ENCODE results near the gene FURIN.
"Not testable (repeated sequence)": the region's sequence is repeated elsewhere in the genome, so short reads cannot be mapped to it uniquely, and the experiment has no call there.

FURIN gene

GRCh38 chr15:90883976-90884718 lies 15.8 kb downstream of the FURIN start, which contains the start of gene FES:
Gene FES (plus strand): TSS chr15:90884504. CDS start chr15:90885046, 542 bp downstream.
- DNase-seq: no peak

DNA sequence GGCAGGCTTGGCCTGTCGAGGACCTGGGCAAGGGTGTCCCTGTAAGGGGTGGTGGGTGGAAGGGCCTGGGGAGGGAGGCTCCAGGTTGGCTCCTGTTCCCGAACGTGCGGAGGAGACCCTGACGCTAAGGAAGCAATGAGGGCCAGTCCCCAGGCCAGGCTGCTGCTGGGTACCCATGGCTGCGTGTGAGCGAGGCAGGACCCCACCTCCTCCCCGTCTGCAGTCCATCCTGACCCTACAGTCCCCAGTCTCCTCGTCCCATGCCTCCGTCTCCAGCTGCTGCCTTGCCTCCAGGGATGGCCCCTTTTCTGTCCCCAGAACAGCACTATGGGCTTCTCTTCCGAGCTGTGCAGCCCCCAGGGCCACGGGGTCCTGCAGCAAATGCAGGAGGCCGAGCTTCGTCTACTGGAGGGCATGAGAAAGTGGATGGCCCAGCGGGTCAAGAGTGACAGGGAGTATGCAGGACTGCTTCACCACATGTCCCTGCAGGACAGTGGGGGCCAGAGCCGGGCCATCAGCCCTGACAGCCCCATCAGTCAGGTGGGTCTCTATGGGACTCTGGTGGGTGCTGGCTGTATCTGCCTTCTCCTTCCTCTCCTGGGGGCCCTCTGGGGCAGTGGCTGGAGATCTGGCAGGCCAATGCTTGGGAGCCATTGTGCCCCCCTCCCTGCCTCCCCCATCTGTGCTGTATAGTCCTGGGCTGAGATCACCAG lies 16.5 kb downstream of the FURIN start:
- DNase-seq: no peak

DNA sequence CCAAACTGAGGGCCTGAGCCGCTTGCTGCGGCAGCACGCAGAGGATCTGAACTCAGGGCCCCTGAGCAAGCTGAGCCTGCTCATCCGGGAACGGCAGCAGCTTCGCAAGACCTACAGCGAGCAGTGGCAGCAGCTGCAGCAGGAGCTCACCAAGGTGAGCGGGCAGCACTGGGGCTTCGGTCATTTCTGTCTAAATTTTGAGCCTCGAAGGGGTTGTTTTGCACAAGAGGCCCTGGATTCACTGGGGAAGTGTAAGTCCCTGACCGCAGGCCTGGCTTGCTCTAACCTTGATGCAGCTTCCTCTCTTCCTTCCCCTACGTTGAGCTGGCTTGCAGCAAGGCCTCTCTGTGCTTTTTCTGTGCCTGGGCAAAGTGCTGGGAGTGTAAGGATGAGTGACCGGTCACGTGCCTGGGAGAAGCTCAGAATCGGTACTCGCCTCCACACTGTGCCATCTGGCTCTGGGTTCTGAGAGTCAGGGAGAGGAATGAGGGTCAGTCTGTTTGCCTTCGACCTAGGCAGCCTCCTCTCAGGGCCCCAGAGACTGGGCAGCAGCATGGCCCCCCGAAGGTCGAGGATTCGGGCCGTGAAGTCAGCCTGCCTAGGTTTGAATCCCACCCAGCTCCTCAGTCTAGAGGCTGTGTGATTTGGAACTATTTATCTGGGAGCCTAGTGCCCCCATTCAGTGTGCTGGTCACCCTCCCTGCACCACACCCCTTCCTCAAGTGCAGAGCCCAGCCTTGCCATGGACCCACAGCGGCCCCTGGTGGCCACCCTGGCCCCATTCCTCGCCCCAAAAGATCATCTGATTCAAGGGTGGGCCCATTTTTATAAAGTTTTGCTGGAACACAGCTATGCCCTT lies 17.3 kb downstream of the FURIN start:
- DNase-seq: peak; percentile 20 to 54

GRCh38 chr15:90886291-90886614 lies 17.9 kb downstream of the FURIN start:
- no peak for DNase-seq

- DNase-seq: no peak
Observed at GRCh38 chr15:90887037-90887481, 18.7 kb downstream of the FURIN start.

DNA sequence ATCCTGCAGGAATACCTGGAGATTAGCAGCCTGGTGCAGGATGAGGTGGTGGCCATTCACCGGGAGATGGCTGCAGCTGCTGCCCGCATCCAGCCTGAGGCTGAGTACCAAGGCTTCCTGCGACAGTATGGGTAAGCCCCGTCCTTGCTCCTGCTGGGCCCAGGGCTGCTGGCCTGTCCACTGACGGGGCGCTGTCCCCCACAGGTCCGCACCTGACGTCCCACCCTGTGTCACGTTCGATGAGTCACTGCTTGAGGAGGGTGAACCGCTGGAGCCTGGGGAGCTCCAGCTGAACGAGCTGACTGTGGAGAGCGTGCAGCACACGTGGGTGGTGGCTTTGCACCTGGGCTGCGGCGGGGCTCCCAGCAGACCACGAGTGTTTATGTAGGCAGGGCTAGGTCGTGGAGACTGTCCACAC lies 20.9 kb downstream of the FURIN start:
- DNase-seq: no peak

GRCh38 chr15:90889736-90890456 lies 21.5 kb downstream of the FURIN start:
- DNase-seq: no peak

DNA sequence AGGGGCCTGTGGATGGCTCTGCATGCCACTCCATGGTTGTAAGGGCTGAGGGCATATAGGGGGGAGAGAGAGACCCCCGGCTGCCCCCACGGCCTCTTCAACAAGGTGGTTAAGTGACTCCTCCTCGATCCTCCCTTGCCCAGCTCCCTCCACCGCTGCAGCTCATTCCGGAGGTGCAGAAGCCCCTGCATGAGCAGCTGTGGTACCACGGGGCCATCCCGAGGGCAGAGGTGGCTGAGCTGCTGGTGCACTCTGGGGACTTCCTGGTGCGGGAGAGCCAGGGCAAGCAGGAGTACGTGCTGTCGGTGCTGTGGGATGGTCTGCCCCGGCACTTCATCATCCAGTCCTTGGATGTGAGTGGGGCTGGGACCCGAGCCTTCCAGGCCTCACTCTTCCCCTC lies 22.5 kb downstream of the FURIN start:
- DNase-seq: no peak

- no peak for DNase-seq
Observed at GRCh38 chr15:90891346-90891949, 23.1 kb downstream of the FURIN start.

- DNase-seq: no peak
Observed at GRCh38 chr15:90892023-90892422, 23.6 kb downstream of the FURIN start.

GRCh38 chr15:90892498-90893174 lies 24.2 kb downstream of the FURIN start:
- no peak for DNase-seq

DNA sequence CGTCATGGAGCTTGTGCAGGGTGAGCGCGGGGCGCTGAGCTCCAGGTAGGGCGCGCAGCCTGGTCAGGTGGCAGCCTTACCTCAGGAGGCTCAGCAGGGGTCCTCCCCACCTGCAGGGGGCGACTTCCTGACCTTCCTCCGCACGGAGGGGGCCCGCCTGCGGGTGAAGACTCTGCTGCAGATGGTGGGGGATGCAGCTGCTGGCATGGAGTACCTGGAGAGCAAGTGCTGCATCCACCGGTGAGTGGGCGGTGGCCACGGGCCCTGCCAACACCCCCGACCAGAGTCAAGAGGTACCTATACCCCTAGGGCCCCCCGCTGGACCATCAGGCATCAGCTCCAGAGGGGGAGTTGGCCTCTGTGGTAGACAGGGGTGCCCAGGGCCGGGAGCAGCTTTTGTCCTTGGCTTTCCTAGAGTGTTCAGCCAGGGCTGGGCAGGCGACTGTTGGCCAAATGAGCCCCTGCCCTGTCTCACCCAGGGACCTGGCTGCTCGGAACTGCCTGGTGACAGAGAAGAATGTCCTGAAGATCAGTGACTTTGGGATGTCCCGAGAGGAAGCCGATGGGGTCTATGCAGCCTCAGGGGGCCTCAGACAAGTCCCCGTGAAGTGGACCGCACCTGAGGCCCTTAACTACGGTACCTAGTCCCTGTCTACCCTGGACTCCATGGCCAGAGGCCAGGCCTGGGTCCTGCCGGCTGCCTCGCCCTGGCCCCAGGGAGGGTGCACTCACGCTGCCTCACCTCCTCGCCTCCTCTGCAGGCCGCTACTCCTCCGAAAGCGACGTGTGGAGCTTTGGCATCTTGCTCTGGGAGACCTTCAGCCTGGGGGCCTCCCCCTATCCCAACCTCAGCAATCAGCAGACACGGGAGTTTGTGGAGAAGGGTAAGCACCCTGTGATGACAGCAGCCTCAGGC lies 25.0 kb downstream of the FURIN start:
- no peak for DNase-seq

GRCh38 chr15:90895571-90896117 lies 27.3 kb downstream of the FURIN start:
- no peak for DNase-seq

DNA sequence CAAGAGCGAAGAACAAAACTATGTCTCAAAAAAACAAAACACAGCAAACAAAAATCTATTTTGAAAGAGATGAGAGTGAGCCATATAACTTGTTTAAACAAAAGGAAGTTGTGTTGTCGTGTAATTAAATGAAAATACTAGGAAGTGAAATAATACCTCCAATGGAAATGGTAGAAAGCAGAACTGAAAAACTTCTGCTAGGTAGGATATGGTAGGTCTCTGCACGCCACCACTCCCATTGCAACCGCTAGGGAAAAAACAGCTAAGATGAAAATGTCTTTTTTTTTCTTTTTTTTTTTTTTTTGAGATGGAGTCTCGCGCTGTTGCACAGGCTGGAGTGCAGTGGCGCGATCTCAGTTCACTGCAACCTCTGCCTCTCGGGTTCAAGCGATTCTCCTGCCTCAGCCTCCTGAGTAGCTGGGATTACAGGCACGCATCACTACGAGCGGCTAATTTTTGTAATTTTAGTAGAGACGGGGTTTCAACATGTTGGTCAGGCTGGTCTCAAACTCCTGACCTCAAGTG lies 28.8 kb downstream of the FURIN start:
- DNase-seq: not testable (repeated sequence)

DNA sequence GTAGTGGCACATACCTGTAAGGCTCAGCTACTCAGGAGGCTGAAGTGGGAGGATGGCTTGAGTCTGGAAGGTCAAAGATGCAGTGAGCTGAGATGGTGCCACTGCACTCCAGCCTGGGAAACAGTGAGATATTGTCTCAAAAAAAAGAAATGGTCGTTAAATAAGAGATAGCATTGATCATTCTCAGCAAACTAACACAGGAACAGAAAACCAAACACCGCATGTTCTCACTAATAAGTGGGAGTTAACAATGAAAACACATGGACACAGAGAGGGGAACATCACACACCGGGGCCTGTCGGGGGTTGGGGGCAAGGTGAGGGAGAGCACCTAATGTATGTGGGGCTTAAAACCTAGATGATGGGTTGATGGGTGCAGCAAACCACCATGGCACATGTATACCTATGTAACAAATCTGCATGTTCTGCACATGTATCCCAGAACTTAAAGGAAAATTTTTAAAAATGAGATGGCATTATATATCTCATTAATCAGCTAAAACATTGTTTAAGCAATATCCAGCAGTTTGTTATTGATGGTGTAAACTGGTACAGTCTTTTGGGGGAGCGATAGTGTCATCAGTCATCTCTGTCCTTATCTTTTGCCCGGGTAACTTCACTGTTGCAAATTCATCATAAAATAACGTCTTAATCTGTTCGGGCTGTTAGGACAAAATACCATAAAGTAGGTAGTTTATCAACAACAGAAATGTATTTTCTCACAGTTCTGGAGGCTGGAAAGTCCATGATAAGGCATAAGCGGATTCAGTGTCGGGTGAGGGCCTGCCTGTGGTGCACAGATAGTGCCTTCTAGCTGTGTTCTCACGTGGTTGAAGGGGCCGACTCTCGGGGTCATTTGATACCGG lies 33.0 kb downstream of the FURIN start:
- DNase-seq: no peak

DNA sequence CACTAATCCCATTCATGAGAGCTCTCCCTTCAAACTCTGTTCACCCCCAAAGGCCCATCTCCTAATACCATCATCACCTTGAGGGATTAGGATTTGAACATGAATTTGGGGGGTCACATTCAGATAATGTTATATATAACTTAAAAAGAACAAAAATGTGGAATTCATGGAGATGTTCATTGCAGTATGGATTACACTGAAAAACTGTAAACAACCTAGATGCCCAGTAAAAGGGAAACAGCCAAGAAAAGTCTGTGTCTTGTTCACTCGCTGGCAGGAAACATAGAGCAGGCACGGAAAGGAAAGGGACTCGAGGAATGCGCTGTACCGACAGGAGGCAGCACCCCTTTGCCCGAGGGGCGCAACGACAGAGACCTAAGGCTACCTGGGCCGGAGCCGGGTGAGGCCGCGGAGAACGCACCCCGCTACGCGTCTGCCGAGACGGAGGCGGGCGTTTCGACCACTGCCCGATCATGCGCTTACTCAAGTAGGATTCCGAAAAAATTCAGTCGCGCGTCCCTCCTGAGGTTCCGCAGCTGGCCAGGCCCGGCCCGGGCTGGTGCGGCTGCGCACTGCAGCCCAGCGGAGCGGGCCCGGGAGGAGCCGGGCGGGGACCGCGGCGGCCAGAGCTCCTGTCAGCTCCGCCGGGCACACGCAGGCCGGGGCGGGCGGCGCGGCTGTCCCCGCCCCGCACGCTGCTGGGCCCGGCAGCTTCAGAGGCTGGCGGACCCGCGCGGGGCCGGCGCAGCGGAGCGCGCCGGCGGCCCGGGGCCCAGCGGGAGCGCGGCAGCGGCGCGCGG lies 33.9 kb downstream of the FURIN start:
- peak; percentile 46 to 66 for DNase-seq

DNA sequence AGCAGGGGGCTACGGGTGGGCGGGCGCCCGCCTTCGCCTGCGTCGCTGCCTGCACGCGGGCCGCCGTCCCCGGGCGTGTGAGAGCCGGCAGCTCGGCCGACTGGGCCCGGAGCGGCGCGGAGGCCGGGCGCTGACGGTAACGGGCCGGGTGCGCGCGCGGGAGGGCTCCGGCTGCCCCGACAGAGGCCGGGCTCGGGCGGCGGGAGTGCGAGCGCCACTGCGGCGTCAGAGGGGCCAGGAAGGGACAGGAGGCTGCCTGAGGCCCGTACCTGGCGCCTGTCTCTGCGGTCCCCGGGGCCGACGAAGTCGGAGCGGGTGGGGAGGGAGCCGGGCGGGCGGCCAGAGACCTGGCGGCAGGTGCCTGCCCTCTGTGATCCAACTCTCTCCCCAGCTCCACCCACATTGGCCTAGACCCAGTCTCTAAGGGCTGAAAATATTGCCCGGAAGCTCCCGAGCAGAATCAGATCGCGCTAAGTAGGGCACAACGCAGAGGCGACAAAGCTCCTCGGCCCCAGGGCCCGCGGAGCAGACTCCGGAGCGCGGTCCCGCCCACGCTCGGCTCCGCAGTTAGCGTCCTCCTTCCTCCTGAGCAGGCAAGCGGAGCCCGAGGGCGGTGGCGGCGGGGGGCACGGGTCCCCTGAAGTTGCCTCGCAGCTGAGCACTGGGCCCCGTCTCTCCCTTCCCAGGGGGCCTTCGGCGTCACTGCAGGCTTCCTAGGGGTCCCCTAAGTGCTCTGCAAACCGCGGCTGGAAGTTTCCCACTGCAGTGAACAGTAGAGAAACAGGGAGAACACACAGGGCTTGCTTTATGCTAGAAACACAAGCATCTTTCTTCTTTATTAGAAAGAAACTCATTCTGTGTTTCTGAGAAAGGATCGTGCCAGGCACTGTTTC lies 34.7 kb downstream of the FURIN start, which contains the start of gene MAN2A2:
MAN2A2 (plus strand) TSS at position 463 of the 893 bp plus-strand sequence. CDS start 906 bp downstream, outside the sequence.
- peak in 1 of 2 experiments; percentile 15 for DNase-seq
